ENCODE results near the gene ENG. TPM values are rescaled to one million over a fixed set of nuclear protein-coding genes. Genes with fewer than 3 reads are reported as not detected.
A peak's percentile ranks its signal among the peaks of the same experiment; 100 is the strongest.

ENG gene
- total RNA-seq, 3 donors from 2014 or later (not counting 1 experiment from before 2014, with no cell fraction given): 8.5 to 13.6 (median 12.3) TPM

DNA sequence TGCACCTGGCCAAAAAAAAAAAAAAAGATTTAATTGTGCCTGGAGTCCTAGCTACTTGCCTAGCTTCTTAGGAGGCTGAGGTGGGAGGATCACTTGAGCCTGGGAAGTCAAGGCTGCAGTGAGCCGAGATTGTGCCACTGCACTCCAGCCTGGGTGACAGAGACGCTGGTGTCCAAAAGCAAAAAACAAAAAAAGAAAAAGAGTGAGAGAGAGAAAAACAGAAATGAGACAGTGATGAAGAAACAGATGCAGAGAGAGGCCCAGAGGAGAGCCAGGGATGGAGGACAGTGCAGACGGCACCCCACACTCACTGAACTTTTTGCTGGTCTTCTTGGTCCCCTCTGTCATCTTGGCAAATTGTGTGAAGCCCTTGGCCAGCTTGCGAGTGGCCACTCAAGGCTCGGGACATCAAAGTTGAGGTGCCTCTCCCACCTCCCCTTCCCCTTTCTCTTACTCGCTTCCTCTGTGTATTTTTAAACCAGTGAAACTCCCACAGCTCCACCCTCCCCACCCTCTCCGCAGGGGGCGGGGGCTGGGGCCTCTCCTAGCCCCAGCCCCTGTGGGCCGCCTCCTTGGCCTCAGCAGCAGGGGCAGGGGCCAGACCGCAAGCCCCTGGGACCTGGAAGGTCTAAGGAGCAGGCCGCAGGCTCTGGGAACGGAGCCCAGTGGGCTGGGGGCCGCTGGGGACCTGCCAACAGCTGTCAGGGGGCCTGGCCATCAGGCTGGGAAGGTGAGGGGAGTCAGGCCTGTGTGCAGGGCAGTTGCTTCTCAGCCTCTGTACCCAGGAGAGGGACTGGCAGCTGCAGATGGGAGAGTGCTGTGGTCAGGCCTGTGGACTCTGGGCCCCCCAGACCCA lies 76.0 kb downstream of the ENG start, which contains the start of gene SH2D3C:
Gene SH2D3C, minus strand, starts transcription at position 387 of the 856 bp plus-strand sequence. Its CDS starts 39 bp downstream, at position 348.
- Mint-ChIP-seq H3K27me3 (ENCODE audit: low read depth in 2 of 2) (no peaks in the 10 kb centered on the region), H3K36me3 (no peaks in the 10 kb centered on the region), H3K9me3 (no peaks in the 10 kb centered on the region), H3K4me3 (peak within 1 kb of the TSS; percentile 98), H3K4me1 (peaks cover 56 to 80% of the 10 kb centered on the region in 2 donors), H3K27ac (peak within 1 kb of the TSS; percentile 95 to 98)
- intact Hi-C loops (cut with micrococcal nuclease): loop anchor here (10.0 kb wide), 1 partner anchor 286 kb away; the partner anchor contains the start of genes NAIF1 and SLC25A25
- ATAC-seq (peak; percentile 18 to 41 (median 19)), DNase-seq (peak; percentile 48 to 62)
- under 1% methylated on average over 13 of the region's 13 CpGs for WGBS (ENCODE audit: insufficient coverage)
- H3K36me3 ChIP-seq (ENCODE audit: control insufficient read depth, insufficient read depth, low read length): peaks cover 10% of the 10 kb centered on the region
- peak within 1 kb of the TSS; percentile 83 for H3K27ac ChIP-seq (ENCODE audit: low read length)
- TF ChIP-seq, protein P1, sequence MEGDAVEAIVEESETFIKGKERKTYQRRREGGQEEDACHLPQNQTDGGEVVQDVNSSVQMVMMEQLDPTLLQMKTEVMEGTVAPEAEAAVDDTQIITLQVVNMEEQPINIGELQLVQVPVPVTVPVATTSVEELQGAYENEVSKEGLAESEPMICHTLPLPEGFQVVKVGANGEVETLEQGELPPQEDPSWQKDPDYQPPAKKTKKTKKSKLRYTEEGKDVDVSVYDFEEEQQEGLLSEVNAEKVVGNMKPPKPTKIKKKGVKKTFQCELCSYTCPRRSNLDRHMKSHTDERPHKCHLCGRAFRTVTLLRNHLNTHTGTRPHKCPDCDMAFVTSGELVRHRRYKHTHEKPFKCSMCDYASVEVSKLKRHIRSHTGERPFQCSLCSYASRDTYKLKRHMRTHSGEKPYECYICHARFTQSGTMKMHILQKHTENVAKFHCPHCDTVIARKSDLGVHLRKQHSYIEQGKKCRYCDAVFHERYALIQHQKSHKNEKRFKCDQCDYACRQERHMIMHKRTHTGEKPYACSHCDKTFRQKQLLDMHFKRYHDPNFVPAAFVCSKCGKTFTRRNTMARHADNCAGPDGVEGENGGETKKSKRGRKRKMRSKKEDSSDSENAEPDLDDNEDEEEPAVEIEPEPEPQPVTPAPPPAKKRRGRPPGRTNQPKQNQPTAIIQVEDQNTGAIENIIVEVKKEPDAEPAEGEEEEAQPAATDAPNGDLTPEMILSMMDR (IDR thresholded peaks at IDR 0.05): no peak
- H3K4me3 ChIP-seq (ENCODE audit: low read length): peak within 1 kb of the TSS; percentile 66
- no peaks in the 10 kb centered on the region for H3K9me3 ChIP-seq (ENCODE audit: control insufficient read depth, insufficient read depth, low read length)
- peaks cover 87% of the 10 kb centered on the region for H3K4me1 ChIP-seq (ENCODE audit: control insufficient read depth, insufficient read depth, low read length)
- no peaks in the 10 kb centered on the region for H3K27me3 ChIP-seq (ENCODE audit: control insufficient read depth, insufficient read depth, low read length)

DNA sequence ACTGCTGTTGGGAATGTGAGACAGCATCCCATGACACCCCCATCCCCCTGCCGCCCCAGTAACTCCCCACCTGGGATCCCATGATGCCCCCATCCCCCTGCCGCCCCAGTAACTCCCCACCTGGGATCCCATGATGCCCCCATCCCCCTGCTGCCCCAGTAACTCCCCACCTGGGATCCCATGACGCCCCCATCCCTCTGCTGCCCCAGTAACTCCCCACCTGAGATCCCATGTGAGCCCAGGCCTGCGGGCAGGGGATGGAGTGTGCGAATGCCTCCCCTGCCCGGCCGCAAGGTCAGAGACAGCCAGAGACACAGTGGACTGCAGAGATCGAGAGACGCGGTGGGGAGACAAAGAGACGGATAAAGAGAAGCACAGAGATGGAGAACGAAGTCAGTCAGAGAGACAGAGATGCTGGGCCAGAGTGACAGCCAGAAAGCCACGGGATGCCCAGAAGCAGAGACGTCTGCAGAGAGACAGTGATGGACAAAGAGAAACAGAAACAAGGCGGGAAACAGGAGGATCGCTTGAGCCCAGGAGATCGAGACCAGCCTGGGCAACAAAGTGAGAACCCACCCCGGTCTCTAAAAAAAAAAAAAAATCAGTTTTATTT lies 77.0 kb downstream of the ENG start:
- Histone ChIP-seq H3K36me3 (ENCODE audit: control insufficient read depth, insufficient read depth, low read length) (peaks cover 20% of the 10 kb centered on the region), H3K9me3 (ENCODE audit: control insufficient read depth, insufficient read depth, low read length) (no peaks in the 10 kb centered on the region), H3K4me3 (ENCODE audit: low read length) (peak overlapping the region; percentile 66), H3K27ac (ENCODE audit: low read length) (peak overlapping the region; percentile 83), H3K27me3 (ENCODE audit: control insufficient read depth, insufficient read depth, low read length) (no peaks in the 10 kb centered on the region), H3K4me1 (ENCODE audit: control insufficient read depth, insufficient read depth, low read length) (peaks cover 77% of the 10 kb centered on the region)
- no peaks in the 10 kb centered on the region for H3K27me3 Mint-ChIP-seq (ENCODE audit: low read depth in 2 of 2)
- peak overlapping the region; percentile 98 for H3K4me3 Mint-ChIP-seq
- peak overlapping the region; percentile 95 to 98 for H3K27ac Mint-ChIP-seq
- H3K36me3 Mint-ChIP-seq: no peaks in the 10 kb centered on the region
- peak in 1 of 2 donors; percentile 57 for DNase-seq
- 0% methylated on average over 17 of the region's 18 CpGs for WGBS (ENCODE audit: insufficient coverage)
- intact Hi-C loops (cut with micrococcal nuclease): loop anchor here (10.0 kb wide), 1 partner anchor 287 kb away; the partner anchor contains the start of genes NAIF1 and SLC25A25
- TF ChIP-seq, protein P1 (IDR thresholded peaks at IDR 0.05): no peak
- peaks cover 46 to 70% of the 10 kb centered on the region in 2 donors for H3K4me1 Mint-ChIP-seq
- ATAC-seq: no peak
- H3K9me3 Mint-ChIP-seq: no peaks in the 10 kb centered on the region

DNA sequence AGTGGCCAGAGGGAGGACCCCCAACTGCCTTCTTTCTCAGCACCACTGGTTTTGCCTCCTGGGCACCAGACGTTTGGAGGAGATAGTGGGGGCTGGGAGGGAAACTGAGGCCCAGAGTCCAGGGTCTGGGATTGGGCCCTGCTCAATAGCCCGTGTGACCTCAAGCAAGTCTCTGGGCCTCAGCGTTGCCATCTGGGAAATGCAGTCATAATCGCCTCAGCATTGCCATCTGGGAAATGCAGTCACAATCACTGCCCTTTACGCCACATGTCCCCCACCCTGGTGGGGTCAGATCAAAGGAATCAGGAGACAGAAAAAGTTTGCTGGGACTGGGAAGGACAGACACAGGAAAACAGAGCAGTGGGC lies 77.6 kb downstream of the ENG start:
- Mint-ChIP-seq H3K36me3 (no peaks in the 10 kb centered on the region), H3K4me1 (peaks cover 44 to 68% of the 10 kb centered on the region in 2 donors), H3K4me3 (peak overlapping the region; percentile 98), H3K27ac (peak overlapping the region; percentile 95 to 98), H3K27me3 (ENCODE audit: low read depth in 2 of 2) (no peaks in the 10 kb centered on the region), H3K9me3 (no peaks in the 10 kb centered on the region)
- 0% methylated on average over 5 of the region's 5 CpGs for WGBS (ENCODE audit: insufficient coverage)
- Histone ChIP-seq H3K4me1 (ENCODE audit: control insufficient read depth, insufficient read depth, low read length) (peaks cover 72% of the 10 kb centered on the region), H3K27me3 (ENCODE audit: control insufficient read depth, insufficient read depth, low read length) (no peaks in the 10 kb centered on the region), H3K36me3 (ENCODE audit: control insufficient read depth, insufficient read depth, low read length) (peaks cover 26% of the 10 kb centered on the region), H3K9me3 (ENCODE audit: control insufficient read depth, insufficient read depth, low read length) (no peaks in the 10 kb centered on the region), H3K4me3 (ENCODE audit: low read length) (peak overlapping the region; percentile 66), H3K27ac (ENCODE audit: low read length) (peak overlapping the region; percentile 83)
- TF ChIP-seq, protein P1 (IDR thresholded peaks at IDR 0.05): no peak
- ATAC-seq: no peak
- peak in 1 of 2 donors; percentile 39 for DNase-seq
- intact Hi-C loops (cut with micrococcal nuclease): loop anchor here (1.0 to 10.0 kb wide), 2 partner anchors 7 to 288 kb away; partner anchors contain the start of genes NAIF1 and SLC25A25

Data from natural killer cell (primary cell).